ENCODE results near the gene HMGCS1. TPM values are rescaled to one million over a fixed set of nuclear protein-coding genes. Genes with fewer than 3 reads are reported as not detected.
A peak's percentile ranks its signal among the peaks of the same experiment; 100 is the strongest.

Gene HMGCS1
- total RNA-seq, 1 experiment from 2014 or later = 211 TPM

GRCh38 chr5:43296835-43297234, 16.4 kb downstream of the HMGCS1 start:
- peaks cover 6% of the 10 kb centered on the region for H3K4me1 Mint-ChIP-seq (ENCODE audit: low read depth, unreplicated experiment)
- H3K27ac Mint-ChIP-seq (ENCODE audit: unreplicated experiment) = no peak overlapping the region
- no peak overlapping the region for H3K4me3 ChIP-seq (ENCODE audit: low read depth, low read length)
- peaks cover 97% of the 10 kb centered on the region for H3K36me3 Mint-ChIP-seq (ENCODE audit: insufficient read depth, unreplicated experiment)
- no peaks in the 10 kb centered on the region; the same call in 1 of the 2 replicates for H3K4me1 ChIP-seq
- ChIA-PET POLR2A (no interaction called here), CTCF (no interaction called here)
- no peaks in the 10 kb centered on the region for H3K9me3 Mint-ChIP-seq (ENCODE audit: unreplicated experiment)
- TF ChIP-seq, protein P1, sequence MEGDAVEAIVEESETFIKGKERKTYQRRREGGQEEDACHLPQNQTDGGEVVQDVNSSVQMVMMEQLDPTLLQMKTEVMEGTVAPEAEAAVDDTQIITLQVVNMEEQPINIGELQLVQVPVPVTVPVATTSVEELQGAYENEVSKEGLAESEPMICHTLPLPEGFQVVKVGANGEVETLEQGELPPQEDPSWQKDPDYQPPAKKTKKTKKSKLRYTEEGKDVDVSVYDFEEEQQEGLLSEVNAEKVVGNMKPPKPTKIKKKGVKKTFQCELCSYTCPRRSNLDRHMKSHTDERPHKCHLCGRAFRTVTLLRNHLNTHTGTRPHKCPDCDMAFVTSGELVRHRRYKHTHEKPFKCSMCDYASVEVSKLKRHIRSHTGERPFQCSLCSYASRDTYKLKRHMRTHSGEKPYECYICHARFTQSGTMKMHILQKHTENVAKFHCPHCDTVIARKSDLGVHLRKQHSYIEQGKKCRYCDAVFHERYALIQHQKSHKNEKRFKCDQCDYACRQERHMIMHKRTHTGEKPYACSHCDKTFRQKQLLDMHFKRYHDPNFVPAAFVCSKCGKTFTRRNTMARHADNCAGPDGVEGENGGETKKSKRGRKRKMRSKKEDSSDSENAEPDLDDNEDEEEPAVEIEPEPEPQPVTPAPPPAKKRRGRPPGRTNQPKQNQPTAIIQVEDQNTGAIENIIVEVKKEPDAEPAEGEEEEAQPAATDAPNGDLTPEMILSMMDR (IDR thresholded peaks at IDR 0.05; ENCODE audit: insufficient read depth in 1 of 2, low read depth in 1 of 2, low read length in 1 of 2, severe bottlenecking in 1 of 2, unreplicated experiment in 1 of 2) = no peak
- no peaks in the 10 kb centered on the region for H3K27me3 ChIP-seq (replicated peaks; ENCODE audit: control insufficient read depth, insufficient read depth, low read length)
- no peaks in the 10 kb centered on the region for H3K27me3 Mint-ChIP-seq (ENCODE audit: insufficient read depth, unreplicated experiment)
- H3K36me3 ChIP-seq (ENCODE audit: control insufficient read depth, insufficient read depth, low read length) = peaks cover 11% of the 10 kb centered on the region
- no peak for DNase-seq
- H3K9me3 ChIP-seq = no peaks in the 10 kb centered on the region
- intact Hi-C loops (cut with micrococcal nuclease; ENCODE audit: unreplicated experiment) = no loop called here
- no TSS peak for BruUV-seq (replicated peaks)
- H3K4me3 Mint-ChIP-seq (ENCODE audit: unreplicated experiment) = no peak overlapping the region

GRCh38 chr5:43295202-43295601, 18.0 kb downstream of the HMGCS1 start:
- no peaks in the 10 kb centered on the region for H3K9me3 ChIP-seq
- peaks cover 6% of the 10 kb centered on the region for H3K4me1 Mint-ChIP-seq (ENCODE audit: low read depth, unreplicated experiment)
- H3K4me1 ChIP-seq = peaks cover 4% of the 10 kb centered on the region
- H3K4me3 ChIP-seq (ENCODE audit: low read depth, low read length) = no peak overlapping the region
- TF ChIP-seq, protein P1 (IDR thresholded peaks at IDR 0.05; ENCODE audit: insufficient read depth in 1 of 2, low read depth in 1 of 2, low read length in 1 of 2, severe bottlenecking in 1 of 2, unreplicated experiment in 1 of 2) = no peak
- H3K27me3 ChIP-seq (replicated peaks; ENCODE audit: control insufficient read depth, insufficient read depth, low read length) = no peaks in the 10 kb centered on the region
- BruUV-seq (replicated peaks) = no TSS peak
- H3K4me3 Mint-ChIP-seq (ENCODE audit: unreplicated experiment) = no peak overlapping the region
- peaks cover 10% of the 10 kb centered on the region for H3K36me3 ChIP-seq (ENCODE audit: control insufficient read depth, insufficient read depth, low read length)
- ChIA-PET CTCF (interaction anchor here (1.0 kb wide), 1 partner anchor 189 kb away, joined by 3 read pairs; no protein-coding TSS in a partner anchor), POLR2A (no interaction called here)
- intact Hi-C loops (cut with micrococcal nuclease; ENCODE audit: unreplicated experiment) = no loop called here
- H3K27me3 Mint-ChIP-seq (ENCODE audit: insufficient read depth, unreplicated experiment) = no peaks in the 10 kb centered on the region
- DNase-seq = no peak
- H3K36me3 Mint-ChIP-seq (ENCODE audit: insufficient read depth, unreplicated experiment) = peaks cover 97% of the 10 kb centered on the region
- peak overlapping the region; percentile 5 for H3K27ac Mint-ChIP-seq (ENCODE audit: unreplicated experiment)
- no peaks in the 10 kb centered on the region for H3K9me3 Mint-ChIP-seq (ENCODE audit: unreplicated experiment)

DNA sequence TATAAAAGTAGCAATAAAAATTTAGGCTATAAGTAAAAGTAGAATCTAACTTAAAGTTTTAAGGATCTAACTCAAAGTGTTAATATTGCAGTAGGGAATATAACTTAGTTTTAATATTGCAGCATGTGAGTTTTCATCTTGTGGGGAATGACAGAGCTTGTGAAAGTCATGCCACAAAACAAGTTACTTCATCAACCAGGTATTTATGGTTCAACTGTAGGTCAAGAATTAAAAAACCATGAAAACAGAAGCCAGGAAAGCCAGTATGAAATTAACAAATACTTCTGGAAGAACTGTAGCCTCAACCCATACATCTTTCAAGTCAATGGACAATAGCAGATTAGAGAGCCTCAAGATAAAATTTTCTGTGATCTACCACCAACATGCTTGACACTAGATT, 19.0 kb downstream of the HMGCS1 start:
- no peaks in the 10 kb centered on the region for H3K27me3 ChIP-seq (replicated peaks; ENCODE audit: control insufficient read depth, insufficient read depth, low read length)
- H3K36me3 Mint-ChIP-seq (ENCODE audit: insufficient read depth, unreplicated experiment) = peaks cover 97% of the 10 kb centered on the region
- no peak overlapping the region for H3K4me3 ChIP-seq (ENCODE audit: low read depth, low read length)
- ChIA-PET CTCF (no interaction called here), POLR2A (no interaction called here)
- no peak for DNase-seq
- H3K4me1 Mint-ChIP-seq (ENCODE audit: low read depth, unreplicated experiment) = peaks cover 6% of the 10 kb centered on the region
- H3K4me3 Mint-ChIP-seq (ENCODE audit: unreplicated experiment) = no peak overlapping the region
- H3K4me1 ChIP-seq = peaks cover 6% of the 10 kb centered on the region
- no peaks in the 10 kb centered on the region for H3K27me3 Mint-ChIP-seq (ENCODE audit: insufficient read depth, unreplicated experiment)
- no peaks in the 10 kb centered on the region for H3K9me3 Mint-ChIP-seq (ENCODE audit: unreplicated experiment)
- no peak overlapping the region for H3K27ac Mint-ChIP-seq (ENCODE audit: unreplicated experiment)
- intact Hi-C loops (cut with micrococcal nuclease; ENCODE audit: unreplicated experiment) = loop anchor here (5.0 kb wide), 1 partner anchor 67 kb away; no protein-coding TSS in a partner anchor
- BruUV-seq (replicated peaks) = no TSS peak
- peaks cover 10% of the 10 kb centered on the region for H3K36me3 ChIP-seq (ENCODE audit: control insufficient read depth, insufficient read depth, low read length)
- TF ChIP-seq, protein P1 (IDR thresholded peaks at IDR 0.05; ENCODE audit: insufficient read depth in 1 of 2, low read depth in 1 of 2, low read length in 1 of 2, severe bottlenecking in 1 of 2, unreplicated experiment in 1 of 2) = no peak
- no peaks in the 10 kb centered on the region for H3K9me3 ChIP-seq
